ENCODE measurements around the gene UBTD2. TPM values are rescaled to one million over a fixed set of nuclear protein-coding genes. Genes with fewer than 3 reads are reported as not detected.

The UBTD2 gene
- total RNA-seq, 1 experiment from 2014 or later, result 18.3 TPM

- no peaks in the 10 kb centered on the region for H3K9me3 ChIP-seq (ENCODE audit: low read depth, low read length, poor library complexity, severe bottlenecking)
- no peak overlapping the region for H3K4me3 ChIP-seq (ENCODE audit: low read depth, low read length, poor library complexity, severe bottlenecking)
- BruUV-seq (replicated peaks), result no TSS peak
- H3K27ac ChIP-seq (ENCODE audit: low read depth, low read length, poor library complexity, severe bottlenecking), result no peak overlapping the region
- intact Hi-C loops (cut with micrococcal nuclease; ENCODE audit: unreplicated experiment), result no loop called here
- no peaks in the 10 kb centered on the region for H3K27me3 ChIP-seq (replicated peaks; ENCODE audit: insufficient read depth, low read depth, low read length, poor library complexity)
- CTCF ChIA-PET, result no interaction called here
- TF ChIP-seq CTCF (conservative IDR thresholded peaks at IDR 0.05; ENCODE audit: low read depth, low read length), result no peak
- TF ChIP-seq EZH2 (IDR thresholded peaks at IDR 0.05; ENCODE audit: borderline replicate concordance, low read depth, low read length, poor library complexity, severe bottlenecking), result no peak
- DNase-seq (ENCODE audit: low spot score), result no peak
- H3K4me1 ChIP-seq (ENCODE audit: insufficient read depth, low read length, poor library complexity, severe bottlenecking), result no peaks in the 10 kb centered on the region
- H3K36me3 ChIP-seq (ENCODE audit: insufficient read depth, low read length, poor library complexity, severe bottlenecking), result no peaks in the 10 kb centered on the region
- POLR2A ChIA-PET (ENCODE audit: low non-redundant PET), result no interaction called here
Observed at GRCh38 chr5:172245703-172246125, 37.9 kb downstream of the UBTD2 start.

GRCh38 chr5:172245046-172245445 is 38.5 kb downstream of the UBTD2 start:
- no peaks in the 10 kb centered on the region for H3K36me3 ChIP-seq (ENCODE audit: insufficient read depth, low read length, poor library complexity, severe bottlenecking)
- H3K27ac ChIP-seq (ENCODE audit: low read depth, low read length, poor library complexity, severe bottlenecking), result no peak overlapping the region
- no peaks in the 10 kb centered on the region for H3K27me3 ChIP-seq (replicated peaks; ENCODE audit: insufficient read depth, low read depth, low read length, poor library complexity)
- no peak overlapping the region for H3K4me3 ChIP-seq (ENCODE audit: low read depth, low read length, poor library complexity, severe bottlenecking)
- DNase-seq (ENCODE audit: low spot score), result no peak
- BruUV-seq (replicated peaks), result no TSS peak
- ChIA-PET CTCF (no interaction called here), POLR2A (ENCODE audit: low non-redundant PET) (no interaction called here)
- H3K9me3 ChIP-seq (ENCODE audit: low read depth, low read length, poor library complexity, severe bottlenecking), result no peaks in the 10 kb centered on the region
- no peak for TF ChIP-seq CTCF (conservative IDR thresholded peaks at IDR 0.05; ENCODE audit: low read depth, low read length)
- TF ChIP-seq EZH2 (IDR thresholded peaks at IDR 0.05; ENCODE audit: borderline replicate concordance, low read depth, low read length, poor library complexity, severe bottlenecking), result no peak
- H3K4me1 ChIP-seq (ENCODE audit: insufficient read depth, low read length, poor library complexity, severe bottlenecking), result no peaks in the 10 kb centered on the region
- intact Hi-C loops (cut with micrococcal nuclease; ENCODE audit: unreplicated experiment), result no loop called here

GRCh38 chr5:172243302-172243701 is 40.3 kb downstream of the UBTD2 start:
- intact Hi-C loops (cut with micrococcal nuclease; ENCODE audit: unreplicated experiment), result no loop called here
- no TSS peak for BruUV-seq (replicated peaks)
- ChIA-PET POLR2A (ENCODE audit: low non-redundant PET) (no interaction called here), CTCF (no interaction called here)
- H3K9me3 ChIP-seq (ENCODE audit: low read depth, low read length, poor library complexity, severe bottlenecking), result no peaks in the 10 kb centered on the region
- no peak overlapping the region for H3K4me3 ChIP-seq (ENCODE audit: low read depth, low read length, poor library complexity, severe bottlenecking)
- no peak for DNase-seq (ENCODE audit: low spot score)
- TF ChIP-seq EZH2 (IDR thresholded peaks at IDR 0.05; ENCODE audit: borderline replicate concordance, low read depth, low read length, poor library complexity, severe bottlenecking) (no peak), CTCF (conservative IDR thresholded peaks at IDR 0.05; ENCODE audit: low read depth, low read length) (no peak)
- H3K36me3 ChIP-seq (ENCODE audit: insufficient read depth, low read length, poor library complexity, severe bottlenecking), result no peaks in the 10 kb centered on the region
- no peaks in the 10 kb centered on the region for H3K4me1 ChIP-seq (ENCODE audit: insufficient read depth, low read length, poor library complexity, severe bottlenecking)
- no peaks in the 10 kb centered on the region for H3K27me3 ChIP-seq (replicated peaks; ENCODE audit: insufficient read depth, low read depth, low read length, poor library complexity)
- no peak overlapping the region for H3K27ac ChIP-seq (ENCODE audit: low read depth, low read length, poor library complexity, severe bottlenecking)

Data from A673 (cell line).